ENCODE measurements around the gene ABCA13. TPM values are rescaled to one million over a fixed set of nuclear protein-coding genes. Genes with fewer than 3 reads are reported as not detected.

The ABCA13 gene
- total RNA-seq, 1 experiment from 2014 or later: not detected

- H4K20me1 ChIP-seq (ENCODE audit: insufficient read depth): no peaks in the 10 kb centered on the region
- POLR2A ChIA-PET: no interaction called here
- no peak for ATAC-seq
- H3K4me2 ChIP-seq (ENCODE audit: low read length): no peak overlapping the region
- TF ChIP-seq ZNF274 (IDR thresholded peaks at IDR 0.05; ENCODE audit: low read depth, low read length) (no peak), EZH2 (IDR thresholded peaks at IDR 0.05) (no peak), CBX3 (IDR thresholded peaks at IDR 0.05; ENCODE audit: low read depth) (no peak), POLR2AphosphoS5 (IDR thresholded peaks at IDR 0.05; ENCODE audit: low read depth, low read length) (no peak), RAD21 (IDR thresholded peaks at IDR 0.05; ENCODE audit: low read depth) (no peak), ZFX (IDR thresholded peaks at IDR 0.05) (no peak)
- H3K27me3 ChIP-seq (ENCODE audit: insufficient read depth, low read length): no peaks in the 10 kb centered on the region
- H3K27ac ChIP-seq (ENCODE audit: low read depth, low read length): no peak overlapping the region
- H3K9ac ChIP-seq (ENCODE audit: low read length): no peak overlapping the region
- H3K4me1 ChIP-seq (ENCODE audit: control insufficient read depth in 1 of 2, insufficient read depth in 2 of 2, low read length in 2 of 2): no peaks in the 10 kb centered on the region
- H3K9me2 ChIP-seq (ENCODE audit: insufficient read depth): no peaks in the 10 kb centered on the region
- CTCF ChIA-PET: no interaction called here
- no peaks in the 10 kb centered on the region for H3K36me3 ChIP-seq (ENCODE audit: control insufficient read depth in 1 of 2, insufficient read depth in 2 of 2, low read length in 2 of 2)
- H2AFZ ChIP-seq (ENCODE audit: low read depth, low read length, poor library complexity, severe bottlenecking): no peak overlapping the region
- peaks cover 0 to 2% of the 10 kb centered on the region in 2 experiments; a peak in 1 of 4 replicates for H3K9me3 ChIP-seq (ENCODE audit: control insufficient read depth in 1 of 2, insufficient read depth in 1 of 2, low read depth in 1 of 2, low read length in 2 of 2)
- no TSS peak for BruUV-seq (replicated peaks)
- RAD21 ChIA-PET (ENCODE audit: low non-redundant PET in 1 of 2, low total read pairs in 2 of 2, uncharacterized antibody in 2 of 2, unreplicated experiment in 2 of 2): no interaction called here
- DNase-seq (ENCODE audit: low read depth, low spot score): no peak
- intact Hi-C loops (cut with micrococcal nuclease): no loop called here
- no peak overlapping the region for H3K4me3 ChIP-seq (replicated peaks in 1 of 2; ENCODE audit: low read depth in 1 of 2, low read length in 2 of 2)
- H3K79me2 ChIP-seq (ENCODE audit: insufficient read depth, low read length): no peaks in the 10 kb centered on the region
These were observed 369.5 kb downstream of the ABCA13 start for GRCh38 chr7:48540746-48541145.

- BruUV-seq (replicated peaks): no TSS peak
These were observed 377.4 kb downstream of the ABCA13 start for GRCh38 chr7:48548667-48549066.

More at GRCh38 chr7:48548667-48549066, 377.4 kb downstream of the ABCA13 start:
- ChIA-PET POLR2A (no interaction called here), CTCF (no interaction called here), RAD21 (ENCODE audit: low non-redundant PET in 1 of 2, low total read pairs in 2 of 2, uncharacterized antibody in 2 of 2, unreplicated experiment in 2 of 2) (no interaction called here)
- Histone ChIP-seq H3K4me3 (replicated peaks in 1 of 2; ENCODE audit: low read depth in 1 of 2, low read length in 2 of 2) (no peak overlapping the region), H4K20me1 (ENCODE audit: insufficient read depth) (no peaks in the 10 kb centered on the region), H3K9me3 (ENCODE audit: control insufficient read depth in 1 of 2, insufficient read depth in 1 of 2, low read depth in 1 of 2, low read length in 2 of 2) (peaks cover 0 to 4% of the 10 kb centered on the region in 2 experiments; a peak in 3 of 4 replicates), H3K27ac (ENCODE audit: low read depth, low read length) (no peak overlapping the region), H2AFZ (ENCODE audit: low read depth, low read length, poor library complexity, severe bottlenecking) (no peak overlapping the region), H3K4me1 (ENCODE audit: control insufficient read depth in 1 of 2, insufficient read depth in 2 of 2, low read length in 2 of 2) (no peaks in the 10 kb centered on the region), H3K79me2 (ENCODE audit: insufficient read depth, low read length) (no peaks in the 10 kb centered on the region), H3K27me3 (ENCODE audit: insufficient read depth, low read length) (no peaks in the 10 kb centered on the region), H3K36me3 (ENCODE audit: control insufficient read depth in 1 of 2, insufficient read depth in 2 of 2, low read length in 2 of 2) (no peaks in the 10 kb centered on the region), H3K9me2 (ENCODE audit: insufficient read depth) (no peaks in the 10 kb centered on the region), H3K9ac (ENCODE audit: low read length) (no peak overlapping the region), H3K4me2 (ENCODE audit: low read length) (no peak overlapping the region)
- no peak for DNase-seq (ENCODE audit: low read depth, low spot score)
- TF ChIP-seq JUND (IDR thresholded peaks at IDR 0.05): no peak
- TF ChIP-seq ELF1 (IDR thresholded peaks at IDR 0.05; ENCODE audit: borderline replicate concordance, low read depth): no peak
- no peak for TF ChIP-seq POLR2A (IDR thresholded peaks at IDR 0.05; ENCODE audit: borderline replicate concordance, extremely low read depth, insufficient read depth, insufficient read length)
- TF ChIP-seq ZNF274 (IDR thresholded peaks at IDR 0.05; ENCODE audit: low read depth, low read length): no peak
- no peak for TF ChIP-seq TCF7L2 (IDR thresholded peaks at IDR 0.05; ENCODE audit: borderline replicate concordance, extremely low read depth, insufficient read depth, insufficient read length)
- no peak for TF ChIP-seq SIN3A (IDR thresholded peaks at IDR 0.05; ENCODE audit: low read depth)
- TF ChIP-seq ZBTB33 (IDR thresholded peaks at IDR 0.05; ENCODE audit: extremely low read depth, insufficient replicate concordance, low read length): no peak
- no peak for TF ChIP-seq CBX3 (IDR thresholded peaks at IDR 0.05; ENCODE audit: low read depth)
- TF ChIP-seq ZFX (IDR thresholded peaks at IDR 0.05): no peak
- TF ChIP-seq EGR1 (IDR thresholded peaks at IDR 0.05; ENCODE audit: low read depth): no peak
- TF ChIP-seq SRF (IDR thresholded peaks at IDR 0.05; ENCODE audit: low read depth): no peak
- no peak for TF ChIP-seq CEBPB (IDR thresholded peaks at IDR 0.05; ENCODE audit: low read depth)
- TF ChIP-seq EZH2phosphoT487 (IDR thresholded peaks at IDR 0.05; ENCODE audit: borderline replicate concordance): no peak
- no peak for TF ChIP-seq YY1 (IDR thresholded peaks at IDR 0.05; ENCODE audit: extremely low read depth, insufficient replicate concordance, low read depth, low read length)
- no peak for TF ChIP-seq ATF3 (IDR thresholded peaks at IDR 0.05)
- no peak for TF ChIP-seq SP1 (IDR thresholded peaks at IDR 0.05; ENCODE audit: low read depth)
- TF ChIP-seq POLR2AphosphoS5 (IDR thresholded peaks at IDR 0.05; ENCODE audit: low read depth, low read length): no peak
- TF ChIP-seq MAX (IDR thresholded peaks at IDR 0.05): no peak
- intact Hi-C loops (cut with micrococcal nuclease): no loop called here
- no peak for ATAC-seq
